Astrocyte of the hippocampus (primary cell): ENCODE data around the gene TRUB1.
A peak's percentile ranks its signal among the peaks of the same experiment; 100 is the strongest.

Source experiments
- DNase-seq: peaks from one replicate; pipeline ENCODE4 v3.0.0; 2011; ENCODE audit warnings: low read depth, low spot score

Gene TRUB1

GRCh38 chr10:114975091-114975490 is 37.1 kb downstream of the TRUB1 start:
- DNase-seq, result no peak

- DNase-seq, result no peak
Measured at GRCh38 chr10:114982989-114983388, 45.0 kb downstream of the TRUB1 start.

- DNase-seq, result peak; percentile 51
Measured at GRCh38 chr10:114987995-114988394, 50.0 kb downstream of the TRUB1 start.

GRCh38 chr10:114990586-114990985 is 52.6 kb downstream of the TRUB1 start:
- DNase-seq, result no peak

GRCh38 chr10:114990991-114991390 is 53.0 kb downstream of the TRUB1 start:
- DNase-seq, result no peak

GRCh38 chr10:114992189-114992775 is 54.3 kb downstream of the TRUB1 start:
- no peak for DNase-seq

GRCh38 chr10:114995468-114996247 is 57.7 kb downstream of the TRUB1 start:
- DNase-seq, result peak; percentile 58

- DNase-seq, result peak; percentile 37
Measured at GRCh38 chr10:114996542-114996941, 58.5 kb downstream of the TRUB1 start.

GRCh38 chr10:114998993-114999392 is 61.0 kb downstream of the TRUB1 start:
- no peak for DNase-seq

- peak; percentile 24 for DNase-seq
Measured at GRCh38 chr10:115001506-115002381, 63.7 kb downstream of the TRUB1 start.

- DNase-seq, result no peak
Measured at GRCh38 chr10:115003396-115003795, 65.4 kb downstream of the TRUB1 start.

GRCh38 chr10:115004236-115004862 is 66.4 kb downstream of the TRUB1 start:
- no peak for DNase-seq

GRCh38 chr10:115005771-115006170 is 67.8 kb downstream of the TRUB1 start:
- no peak for DNase-seq

GRCh38 chr10:115018185-115018931 is 80.4 kb downstream of the TRUB1 start:
- DNase-seq, result no peak

- DNase-seq, result no peak
Measured at GRCh38 chr10:115020449-115020848, 82.5 kb downstream of the TRUB1 start.

GRCh38 chr10:115022733-115023132 is 84.7 kb downstream of the TRUB1 start:
- no peak for DNase-seq

GRCh38 chr10:115023715-115024114 is 85.7 kb downstream of the TRUB1 start:
- DNase-seq, result no peak

- DNase-seq, result no peak
Measured at GRCh38 chr10:115024371-115024770, 86.4 kb downstream of the TRUB1 start.

GRCh38 chr10:115026056-115026745 is 88.2 kb downstream of the TRUB1 start:
- peak; percentile 47 for DNase-seq

- no peak for DNase-seq
Measured at GRCh38 chr10:115026746-115027140, 88.7 kb downstream of the TRUB1 start.
